Fibroblast of the aortic adventitia (primary cell): ENCODE measurements around the gene NOPCHAP1. TPM values are rescaled to one million over a fixed set of nuclear protein-coding genes. Genes with fewer than 3 reads are reported as not detected.
A peak's percentile ranks its signal among the peaks of the same experiment; 100 is the strongest.

ENCODE experiments used
- DNase-seq: peaks from one replicate; pipeline ENCODE4 v3.0.0-alpha.2; 2010; ENCODE audit warnings: low read depth
- H3K4me3 ChIP-seq: 2 replicates; pipeline ENCODE4 v1.5.1; 2011; ENCODE audit warnings: low read depth, mild to moderate bottlenecking, control low read depth, low read length, moderate library complexity
- total RNA-seq: library from RNA; depleted of rRNA; stranded (reverse); fragments of >200 nt; gene quantifications from 2 replicates; pipeline ENCODE4 v1.2.3, GENCODE V29; 2012; ENCODE audit warnings: low replicate concordance
- TF ChIP-seq, protein P1 (sequence below): IDR thresholded peaks from 2 replicates; pipeline ENCODE4 v1.5.1; 2011; ENCODE audit warnings: mild to moderate bottlenecking, low read length, control low read depth, inconsistent platforms; ENCODE audit not compliant: insufficient read depth

The NOPCHAP1 gene
- total RNA-seq, 1 donor, result 5.5 TPM

DNA sequence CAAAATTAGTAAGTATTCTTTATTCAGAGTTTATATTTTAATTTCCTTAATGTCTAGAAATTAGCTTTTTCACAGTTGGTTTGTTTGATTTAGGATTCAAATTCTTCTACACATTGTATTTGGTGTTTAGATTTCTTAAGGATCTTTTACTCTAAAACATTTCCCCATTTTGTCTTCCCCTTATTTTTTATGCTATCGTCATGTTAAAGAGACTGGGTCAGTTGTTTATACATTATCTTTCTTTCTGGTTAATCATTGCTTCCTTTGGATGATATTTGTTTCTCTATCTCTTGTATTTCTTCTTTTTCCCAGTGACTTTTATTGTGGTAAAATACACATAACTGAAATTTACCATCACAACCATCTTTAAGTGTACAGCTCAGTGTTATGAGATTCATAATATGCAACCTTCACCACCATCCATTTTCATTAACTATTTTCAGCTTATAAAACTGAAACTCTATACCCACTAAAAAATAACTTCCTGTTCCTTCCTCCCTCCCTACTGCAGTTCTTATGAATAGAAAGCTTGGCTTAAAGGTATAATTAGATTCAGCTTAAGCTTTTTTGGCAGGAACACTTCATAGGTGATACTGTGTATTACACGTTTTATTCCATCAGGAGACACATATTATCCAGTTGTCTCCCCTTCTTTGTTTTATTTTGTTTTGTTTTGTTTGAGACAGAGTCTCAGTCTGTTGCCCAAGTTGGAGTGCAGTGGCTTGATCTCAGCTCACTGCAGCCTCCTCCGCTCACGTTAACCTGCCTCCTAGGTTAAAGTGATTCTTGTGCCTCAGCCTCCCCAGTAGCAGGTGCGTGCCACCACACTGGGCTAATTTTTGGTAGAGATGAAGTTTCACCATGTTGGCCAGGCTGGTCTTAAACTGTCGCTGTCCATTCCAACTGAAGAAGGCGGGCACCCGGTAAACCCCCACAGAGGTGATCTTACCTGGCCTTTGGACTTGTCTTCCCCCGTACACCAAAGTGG is 45.0 kb downstream of the NOPCHAP1 start:
- H3K4me3 ChIP-seq, result no peak overlapping the region
- DNase-seq, result no peak
- TF ChIP-seq, protein P1, sequence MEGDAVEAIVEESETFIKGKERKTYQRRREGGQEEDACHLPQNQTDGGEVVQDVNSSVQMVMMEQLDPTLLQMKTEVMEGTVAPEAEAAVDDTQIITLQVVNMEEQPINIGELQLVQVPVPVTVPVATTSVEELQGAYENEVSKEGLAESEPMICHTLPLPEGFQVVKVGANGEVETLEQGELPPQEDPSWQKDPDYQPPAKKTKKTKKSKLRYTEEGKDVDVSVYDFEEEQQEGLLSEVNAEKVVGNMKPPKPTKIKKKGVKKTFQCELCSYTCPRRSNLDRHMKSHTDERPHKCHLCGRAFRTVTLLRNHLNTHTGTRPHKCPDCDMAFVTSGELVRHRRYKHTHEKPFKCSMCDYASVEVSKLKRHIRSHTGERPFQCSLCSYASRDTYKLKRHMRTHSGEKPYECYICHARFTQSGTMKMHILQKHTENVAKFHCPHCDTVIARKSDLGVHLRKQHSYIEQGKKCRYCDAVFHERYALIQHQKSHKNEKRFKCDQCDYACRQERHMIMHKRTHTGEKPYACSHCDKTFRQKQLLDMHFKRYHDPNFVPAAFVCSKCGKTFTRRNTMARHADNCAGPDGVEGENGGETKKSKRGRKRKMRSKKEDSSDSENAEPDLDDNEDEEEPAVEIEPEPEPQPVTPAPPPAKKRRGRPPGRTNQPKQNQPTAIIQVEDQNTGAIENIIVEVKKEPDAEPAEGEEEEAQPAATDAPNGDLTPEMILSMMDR, result no peak

DNA sequence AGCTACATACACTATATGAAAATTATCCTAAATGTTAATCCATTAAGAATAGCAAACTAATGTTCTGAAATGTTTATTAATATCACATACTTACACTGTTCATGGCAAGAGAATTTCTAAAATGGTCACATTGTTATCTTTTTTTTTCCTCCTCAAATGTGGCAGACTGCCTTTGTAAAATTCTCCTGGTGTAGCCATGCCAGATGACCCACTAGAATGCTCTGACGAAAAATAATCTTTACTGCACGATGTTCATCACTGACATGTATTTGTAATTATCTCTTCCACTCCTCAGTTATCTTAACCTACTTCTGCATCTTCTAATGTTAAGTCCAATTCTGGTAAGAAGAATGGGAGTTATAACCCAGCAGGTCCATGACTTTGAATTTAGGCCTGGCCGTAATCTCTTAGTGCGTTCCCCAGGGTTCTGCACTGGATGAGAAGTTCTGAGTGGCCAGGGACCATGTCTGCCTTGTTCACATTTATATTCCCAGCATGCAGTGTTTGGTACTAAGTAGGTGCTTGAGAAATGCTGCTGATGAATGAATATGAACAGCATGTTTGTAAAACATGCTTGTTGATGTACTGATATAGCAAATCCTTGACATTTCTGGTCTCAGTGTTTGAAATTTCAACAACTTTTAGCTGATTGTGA is 46.7 kb downstream of the NOPCHAP1 start:
- peak; percentile 75 for DNase-seq
- no peak overlapping the region for H3K4me3 ChIP-seq
- TF ChIP-seq, protein P1, result no peak

DNA sequence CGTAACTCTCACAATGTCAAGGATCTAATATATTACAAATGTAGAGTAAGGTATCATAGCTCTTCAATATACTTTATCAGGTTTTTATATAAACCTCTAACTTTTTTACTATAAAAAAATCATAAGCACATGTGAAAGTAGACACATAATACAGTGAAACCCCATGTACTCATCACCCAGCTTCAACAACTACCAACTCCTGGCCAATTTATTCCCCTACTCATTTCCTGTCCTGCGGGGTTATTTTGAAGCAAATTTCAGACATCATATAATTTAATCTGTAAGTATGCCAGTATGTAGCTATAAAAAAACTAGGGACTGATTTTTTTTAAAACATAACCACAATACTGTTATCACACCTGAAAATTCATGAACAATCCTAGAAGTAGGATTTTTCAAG is 47.7 kb downstream of the NOPCHAP1 start:
- H3K4me3 ChIP-seq, result no peak overlapping the region
- TF ChIP-seq, protein P1, result no peak
- DNase-seq, result no peak

Other genes starting within 250 kb of the NOPCHAP1 start
- gene SLC41A2, start 28.0 kb upstream of the NOPCHAP1 start, total RNA-seq, result 26.0 and 32.3 TPM in 2 replicates
- 41.5 and 79.1 TPM in 2 replicates for gene ALDH1L2, start 98.1 kb downstream of the NOPCHAP1 start, total RNA-seq
- 75.6 and 102 TPM in 2 replicates for gene WASHC4, start 121.4 kb downstream of the NOPCHAP1 start, total RNA-seq
- gene APPL2, start 249.9 kb downstream of the NOPCHAP1 start, total RNA-seq, result 48.5 and 73.0 TPM in 2 replicates